AG04450 (cell line): ENCODE results near the gene CD86. TPM values are rescaled to one million over a fixed set of nuclear protein-coding genes. Genes with fewer than 3 reads are reported as not detected.

ENCODE experiments used
- CTCF ChIA-PET: fragments of 300-600, 350-600 bp; formaldehyde crosslinking; extraction: SDS; loops from one replicate; lab custom pipeline; 2022; ENCODE audit warnings: antibody characterized with exemption, inconsistent platforms; lab: Charles Lee
- POLR2A ChIA-PET: fragments of 350-600 bp; formaldehyde crosslinking; extraction: SDS; loops from one replicate; lab custom pipeline; 2021; ENCODE audit warnings: antibody characterized with exemption, inconsistent platforms; lab: Yijun Ruan, JAX
- DNase-seq: peaks from one replicate; pipeline ENCODE4 v3.0.0-alpha.2; 2011; ENCODE audit warnings: low read depth, low spot score
- H3K27ac ChIP-seq: one replicate; pipeline ENCODE4 v1.5.1; 2012; ENCODE audit warnings: low read depth, low read length, control low read depth
- H3K27me3 ChIP-seq: one replicate; pipeline ENCODE4 v1.6.0; 2012; ENCODE audit warnings: low read length; ENCODE audit not compliant: control insufficient read depth, insufficient read depth
- H3K4me3 ChIP-seq: 2 replicates; pipeline ENCODE4 v1.5.1; 2011; ENCODE audit warnings: mild to moderate bottlenecking, low read depth, low read length, control low read depth
- H3K9me3 ChIP-seq: 2 replicates; pipeline ENCODE4 v1.5.1; 2012; ENCODE audit warnings: low read length; ENCODE audit not compliant: control insufficient read depth, insufficient read depth
- CTCF ChIP-seq: IDR thresholded peaks from 2 replicates; pipeline ENCODE4 v1.5.1; 2011; ENCODE audit warnings: low read depth, low read length, control low read depth, inconsistent platforms
- polyA plus RNA-seq: library from polyadenylated mRNA; depleted of rRNA; stranded (reverse); fragments of >200 nt; gene quantifications from 2 replicates; pipeline ENCODE4 v1.2.3, GENCODE V29; 2011

CD86 gene
- polyA plus RNA-seq, 1 experiment = not detected

DNA sequence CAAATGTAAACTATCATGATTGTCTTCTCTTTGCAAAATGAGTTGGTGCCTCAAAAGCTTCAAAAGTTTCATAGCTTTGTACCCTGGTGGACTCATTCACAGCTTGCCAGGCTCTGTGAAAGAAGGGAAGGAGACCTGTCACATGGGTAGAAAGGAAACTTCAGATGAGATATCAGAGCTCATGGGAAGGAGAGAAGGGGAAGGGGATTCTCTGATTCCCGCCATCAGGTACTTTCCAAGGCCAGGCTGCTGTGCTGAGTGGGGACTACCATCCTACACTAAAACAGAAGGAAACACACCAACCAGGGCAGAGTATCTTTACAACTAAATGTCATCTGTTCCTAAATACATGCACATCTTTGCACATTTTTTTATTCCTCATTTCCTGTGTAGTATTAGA is 42.3 kb upstream of the CD86 start:
- peaks cover 9% of the 10 kb centered on the region for H3K27me3 ChIP-seq
- CTCF ChIA-PET = interaction anchor here (1.1 kb wide), 1 partner anchor 17 kb away, joined by 3 read pairs; no protein-coding TSS in a partner anchor
- POLR2A ChIA-PET = no interaction called here
- H3K4me3 ChIP-seq = no peak overlapping the region
- H3K9me3 ChIP-seq = no peaks in the 10 kb centered on the region
- TF ChIP-seq CTCF = no peak
- DNase-seq = no peak
- H3K27ac ChIP-seq = no peak overlapping the region

DNA sequence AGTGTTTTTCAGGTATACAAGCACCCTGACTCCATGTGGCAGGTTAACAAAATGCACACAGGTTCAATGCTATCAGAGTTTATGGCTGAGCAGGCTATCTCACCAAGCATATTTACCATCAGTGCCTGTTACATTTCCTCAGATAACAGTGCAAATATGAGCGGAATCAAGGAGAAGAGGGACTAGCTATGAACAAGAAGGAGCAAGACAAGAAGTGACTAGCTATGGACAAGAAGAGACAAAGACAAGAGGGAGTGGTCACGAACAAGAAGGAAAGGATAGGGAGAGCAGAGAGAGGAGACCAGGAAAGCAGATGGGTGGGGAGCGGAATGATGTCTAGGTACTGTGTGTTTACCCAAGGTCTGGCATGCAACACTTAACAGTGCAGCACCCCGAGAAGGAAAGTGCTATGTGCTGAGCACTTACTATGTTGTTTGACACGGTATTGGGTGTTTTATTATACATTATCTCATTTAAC is 41.7 kb upstream of the CD86 start:
- Histone ChIP-seq H3K9me3 (no peaks in the 10 kb centered on the region), H3K27me3 (peaks cover 9% of the 10 kb centered on the region), H3K27ac (no peak overlapping the region), H3K4me3 (no peak overlapping the region)
- ChIA-PET CTCF (no interaction called here), POLR2A (no interaction called here)
- TF ChIP-seq CTCF = no peak
- DNase-seq = no peak

GRCh38 chr3:122014741-122015140 is 40.4 kb upstream of the CD86 start:
- Histone ChIP-seq H3K4me3 (no peak overlapping the region), H3K27ac (no peak overlapping the region), H3K9me3 (no peaks in the 10 kb centered on the region), H3K27me3 (peaks cover 7% of the 10 kb centered on the region)
- ChIA-PET POLR2A (no interaction called here), CTCF (no interaction called here)
- no peak for DNase-seq
- no peak for TF ChIP-seq CTCF

DNA sequence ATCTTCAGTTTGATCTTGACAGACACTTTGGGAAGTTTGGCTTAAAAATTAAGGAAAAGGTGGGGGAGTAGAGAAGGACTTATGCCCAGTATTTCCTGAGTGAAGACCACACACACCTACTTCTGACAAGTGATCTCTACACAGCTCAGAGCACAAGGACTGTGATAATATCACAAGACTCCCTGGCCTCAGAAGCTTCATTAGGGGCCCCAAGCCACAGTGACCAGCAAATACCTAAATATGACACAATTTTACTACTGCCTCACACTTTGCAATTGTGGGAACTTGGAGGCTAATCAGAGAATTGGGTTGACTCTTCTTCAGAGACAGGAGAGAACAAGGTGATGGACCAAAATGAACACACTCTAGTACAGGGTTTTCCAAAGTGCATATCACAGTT is 35.7 kb upstream of the CD86 start:
- POLR2A ChIA-PET = no interaction called here
- no peak for DNase-seq
- no peak overlapping the region for H3K27ac ChIP-seq
- H3K27me3 ChIP-seq = peaks cover 9% of the 10 kb centered on the region
- no peak overlapping the region for H3K4me3 ChIP-seq
- TF ChIP-seq CTCF = no peak
- CTCF ChIA-PET = no interaction called here
- H3K9me3 ChIP-seq = no peaks in the 10 kb centered on the region; the same call in 1 of the 2 replicates

DNA sequence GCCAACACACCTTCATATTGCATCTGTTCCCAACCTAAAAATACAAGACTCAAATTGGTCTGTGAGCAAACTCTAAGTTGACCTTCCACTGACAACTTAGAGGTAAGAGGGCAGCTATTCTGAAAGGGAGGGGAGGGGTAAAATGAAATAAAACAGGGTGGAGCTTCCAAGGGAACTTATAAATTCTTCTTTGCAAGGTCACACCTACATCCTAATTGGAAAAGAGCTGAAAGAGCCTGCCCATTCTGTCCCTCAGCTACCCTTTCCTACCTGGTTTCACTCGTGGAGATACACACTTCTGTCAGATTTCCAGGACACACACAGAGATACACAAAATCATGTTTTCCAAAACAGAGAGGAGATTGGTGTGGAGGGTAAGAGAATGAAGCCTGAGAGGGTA is 34.1 kb upstream of the CD86 start:
- peaks cover 9% of the 10 kb centered on the region for H3K27me3 ChIP-seq
- POLR2A ChIA-PET = no interaction called here
- no peak for TF ChIP-seq CTCF
- H3K27ac ChIP-seq = no peak overlapping the region
- no peak overlapping the region for H3K4me3 ChIP-seq
- CTCF ChIA-PET = no interaction called here
- no peaks in the 10 kb centered on the region; the same call in 1 of the 2 replicates for H3K9me3 ChIP-seq
- DNase-seq = no peak
